Right lung (tissue), 10 donors: ENCODE results near the gene GSTM2. TPM values are rescaled to one million over a fixed set of nuclear protein-coding genes. Genes with fewer than 3 reads are reported as not detected.

ENCODE experiments used
- DNase-seq, 2 donors: peaks; one replicate each; pipeline ENCODE4 v3.0.0-alpha.2; 2013
- long read RNA-seq, 8 donors: transcript quantifications; one replicate each; lab custom pipeline, GENCODE V29; 2026
- polyA plus RNA-seq, 5 donors: library from polyadenylated mRNA; unstranded; fragments of 120-200 nt; gene quantifications; one replicate each; pipeline versions ENCODE4 v1.2.1 to v1.2.3, GENCODE V29; 2013; ENCODE audit warnings: inconsistent platforms in 1 of 5, low replicate concordance in 1 of 5; ENCODE audit not compliant: insufficient read length in 5 of 5, insufficient read depth in 1 of 5

Gene GSTM2
- 100 to 1,000 TPM; 211 to 275 (median 236) TPM for polyA plus RNA-seq
- long read RNA-seq, donor 1, full-length matches to known transcripts = 59 of 267 reads
- long read RNA-seq, donor 1, partial matches to known transcripts = 96 of 267 reads
- long read RNA-seq, donor 1, other reads (novel, unspliced or antisense) = 112 of 267 reads
- long read RNA-seq, donor 2, full-length matches to known transcripts = 41 of 52 reads
- long read RNA-seq, donor 2, partial matches to known transcripts = 11 of 52 reads
- long read RNA-seq, donor 2, other reads (novel, unspliced or antisense) = 0 of 52 reads
- long read RNA-seq, donor 3, full-length matches to known transcripts = 56 of 257 reads
- long read RNA-seq, donor 3, partial matches to known transcripts = 190 of 257 reads
- long read RNA-seq, donor 3, other reads (novel, unspliced or antisense) = 11 of 257 reads
- long read RNA-seq, donor 4, full-length matches to known transcripts = 39 of 39 reads
- long read RNA-seq, donor 4, partial matches to known transcripts = 0 of 39 reads
- long read RNA-seq, donor 4, other reads (novel, unspliced or antisense) = 0 of 39 reads
- long read RNA-seq, donor 5, full-length matches to known transcripts = 59 of 64 reads
- long read RNA-seq, donor 5, partial matches to known transcripts = 5 of 64 reads
- long read RNA-seq, donor 5, other reads (novel, unspliced or antisense) = 0 of 64 reads
- long read RNA-seq, donor 6, full-length matches to known transcripts = 60 of 71 reads
- long read RNA-seq, donor 6, partial matches to known transcripts = 11 of 71 reads
- long read RNA-seq, donor 6, other reads (novel, unspliced or antisense) = 0 of 71 reads
- long read RNA-seq, donor 7, full-length matches to known transcripts = 31 of 36 reads
- long read RNA-seq, donor 7, partial matches to known transcripts = 5 of 36 reads
- long read RNA-seq, donor 7, other reads (novel, unspliced or antisense) = 0 of 36 reads
- long read RNA-seq, donor 8, full-length matches to known transcripts = 36 of 36 reads
- long read RNA-seq, donor 8, partial matches to known transcripts = 0 of 36 reads
- long read RNA-seq, donor 8, other reads (novel, unspliced or antisense) = 0 of 36 reads

GRCh38 chr1:109667452-109668122, at the start of gene GSTM2:
Gene GSTM2, plus strand, starts transcription at chr1:109668057. Its CDS starts 59 bp downstream, at chr1:109668116.
- peak; percentile 91 for DNase-seq

- no peak for DNase-seq
These were observed 48.9 kb upstream of the GSTM2 start for GRCh38 chr1:109618661-109619575.

- peak; percentile 68 to 77 for DNase-seq
These were observed 48.1 kb upstream of the GSTM2 start, which contains the start of the genes AMPD2 and GNAT2 for GRCh38 chr1:109619576-109620400. Gene AMPD2, plus strand, starts transcription at chr1:109619837. Its CDS starts 1,339 bp downstream, at chr1:109621176. Gene GNAT2, minus strand, starts transcription at chr1:109619616. Its CDS starts 6,746 bp downstream, at chr1:109612870.

- peak; percentile 55 to 60 for DNase-seq
These were observed 47.5 kb upstream of the GSTM2 start for GRCh38 chr1:109620401-109620791.

- peak; percentile 90 to 92 for DNase-seq
These were observed 47.0 kb upstream of the GSTM2 start for GRCh38 chr1:109620841-109621286.

- DNase-seq = no peak
These were observed 46.3 kb upstream of the GSTM2 start for GRCh38 chr1:109621379-109622136.

- DNase-seq = no peak
These were observed 45.5 kb upstream of the GSTM2 start for GRCh38 chr1:109622137-109622892.

GRCh38 chr1:109622895-109623294, 45.0 kb upstream of the GSTM2 start:
- no peak for DNase-seq

GRCh38 chr1:109623601-109624161, 44.2 kb upstream of the GSTM2 start:
- no peak for DNase-seq

- DNase-seq = no peak
These were observed 43.5 kb upstream of the GSTM2 start for GRCh38 chr1:109624201-109625010.

- DNase-seq = no peak
These were observed 42.7 kb upstream of the GSTM2 start for GRCh38 chr1:109625176-109625575.

- DNase-seq = no peak
These were observed 42.0 kb upstream of the GSTM2 start for GRCh38 chr1:109625601-109626560.

- no peak for DNase-seq
These were observed 41.0 kb upstream of the GSTM2 start for GRCh38 chr1:109626682-109627408.

- DNase-seq = no peak
These were observed 40.0 kb upstream of the GSTM2 start for GRCh38 chr1:109627692-109628399.
